ENCODE data around the gene FNDC1. TPM values are rescaled to one million over a fixed set of nuclear protein-coding genes. Genes with fewer than 3 reads are reported as not detected.
A peak's percentile ranks its signal among the peaks of the same experiment; 100 is the strongest.
"Not testable (repeated sequence)": the region's sequence is repeated elsewhere in the genome, so short reads cannot be mapped to it uniquely, and the experiment has no call there.

Gene FNDC1
- 0.06 TPM in 1 of 2 replicates, not detected in the other for total RNA-seq (2014; rRNA removed; shearing (Covaris generic))

DNA sequence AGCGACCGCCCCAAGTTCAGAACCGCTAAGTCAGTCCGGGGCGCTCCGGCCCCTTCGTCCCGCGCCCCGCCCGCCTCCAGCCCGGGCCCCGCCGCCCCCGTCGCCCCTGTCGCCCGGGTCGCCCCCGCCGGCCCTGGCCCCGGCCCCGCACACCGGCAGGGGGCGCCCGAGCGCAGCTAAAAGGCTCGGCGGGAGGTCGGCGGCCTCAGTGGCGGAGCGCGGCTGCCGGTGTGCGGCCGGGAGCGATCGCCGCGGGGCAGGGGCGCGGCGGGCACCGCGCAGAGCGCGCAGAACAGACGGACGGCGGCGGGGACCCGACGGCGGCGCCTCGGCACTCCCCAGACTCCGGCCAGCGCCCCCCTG, at the start of gene FNDC1:
Gene FNDC1 (plus strand): TSS at position 208 of the 363 bp plus-strand sequence. CDS start 197 bp downstream, outside the sequence.
- in situ Hi-C loops (cut with HindIII; ENCODE audit: low sequenced_read_pairs) = no loop called here
- no peak for DNase-seq (ENCODE audit: low spot score)

- no peak for DNase-seq (ENCODE audit: low spot score)
- in situ Hi-C loops (cut with HindIII; ENCODE audit: low sequenced_read_pairs) = no loop called here
Observed at GRCh38 chr6:159119791-159120190, 49.4 kb upstream of the FNDC1 start.

DNA sequence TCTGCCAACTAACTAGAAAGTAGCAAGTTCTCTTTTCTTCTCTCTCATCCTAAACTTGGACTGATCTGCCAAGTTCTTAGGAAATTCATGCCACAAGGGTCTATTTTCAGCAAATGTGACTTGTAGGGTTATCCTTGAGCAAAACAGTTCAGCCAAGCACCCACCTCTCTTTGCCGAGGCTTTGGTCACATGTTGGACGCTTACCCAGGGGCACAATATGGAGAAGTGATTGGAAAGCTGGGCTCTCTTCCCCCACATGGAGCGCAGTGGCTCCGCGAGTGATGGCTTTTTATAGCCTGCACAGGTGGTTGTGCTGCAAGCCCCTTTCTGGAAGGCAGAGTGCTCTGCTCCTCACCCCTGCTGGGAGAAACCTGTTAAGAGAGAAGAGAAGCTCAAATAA, 47.7 kb upstream of the FNDC1 start:
- DNase-seq (ENCODE audit: low spot score) = peak; percentile 92
- in situ Hi-C loops (cut with HindIII; ENCODE audit: low sequenced_read_pairs) = no loop called here

DNA sequence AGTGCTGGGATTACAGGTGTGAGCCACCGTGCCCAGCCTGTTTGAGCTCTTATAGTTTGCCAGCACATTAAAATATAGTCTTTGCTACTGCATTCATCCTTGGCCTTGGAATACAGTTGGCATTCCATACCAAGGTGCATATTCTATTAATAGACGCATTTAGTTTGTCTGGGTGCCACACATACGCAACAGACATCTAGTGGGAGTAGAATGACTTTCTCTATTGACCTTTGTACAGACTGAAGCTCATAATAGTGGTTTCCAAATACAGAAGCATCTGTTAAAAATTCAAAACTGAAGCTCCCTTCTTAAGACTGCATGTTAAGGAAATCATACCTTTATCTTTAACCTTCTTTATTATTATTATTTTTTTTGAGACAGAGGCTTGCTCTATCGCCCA, 46.7 kb upstream of the FNDC1 start:
- in situ Hi-C loops (cut with HindIII; ENCODE audit: low sequenced_read_pairs) = no loop called here
- DNase-seq (ENCODE audit: low spot score) = no peak

DNA sequence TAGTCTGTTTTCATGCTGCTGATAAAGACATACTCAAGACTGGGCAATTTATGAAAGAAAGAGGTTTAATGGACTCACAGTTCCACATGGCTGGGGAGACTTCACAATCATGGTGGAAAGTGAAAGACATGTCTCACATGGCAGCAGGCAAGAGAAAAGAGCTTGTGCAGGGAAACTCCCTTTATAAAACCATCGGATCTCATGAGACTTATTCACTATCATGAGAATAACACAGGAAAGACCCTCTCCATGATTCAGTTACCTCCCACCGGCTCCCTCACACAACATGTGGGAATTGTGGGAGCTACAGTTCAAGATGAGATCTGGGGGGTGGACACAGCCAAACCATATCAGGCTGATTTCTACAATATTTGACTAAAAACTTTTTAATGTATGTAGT, 45.4 kb upstream of the FNDC1 start:
- in situ Hi-C loops (cut with HindIII; ENCODE audit: low sequenced_read_pairs); DNase-seq (ENCODE audit: low spot score): not testable (repeated sequence)

- no peak for DNase-seq (ENCODE audit: low spot score)
- in situ Hi-C loops (cut with HindIII; ENCODE audit: low sequenced_read_pairs) = no loop called here
Observed at GRCh38 chr6:159125014-159125609, 44.1 kb upstream of the FNDC1 start.

GRCh38 chr6:159125951-159126352, 43.2 kb upstream of the FNDC1 start:
- DNase-seq (ENCODE audit: low spot score) = peak; percentile 36
- in situ Hi-C loops (cut with HindIII; ENCODE audit: low sequenced_read_pairs) = no loop called here

DNA sequence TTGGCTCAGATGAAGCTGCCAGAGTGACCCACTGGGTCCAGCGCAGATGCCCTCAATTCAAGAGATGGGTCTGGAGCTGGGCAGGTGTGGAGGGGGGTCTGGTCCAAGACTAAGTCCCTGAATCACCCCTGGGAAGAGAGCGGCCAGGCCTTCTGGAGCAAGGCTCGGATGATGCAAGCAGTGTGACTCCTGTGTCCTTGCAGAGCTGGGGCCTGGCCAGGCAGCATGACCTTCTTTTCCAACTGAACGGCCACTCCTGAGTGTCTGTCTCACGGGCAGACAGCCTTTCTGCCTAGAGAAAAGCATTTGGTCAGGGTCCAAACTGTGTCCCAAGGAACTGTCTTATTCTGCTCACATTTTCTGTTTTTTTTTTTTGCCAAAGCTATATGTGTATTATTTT, 42.6 kb upstream of the FNDC1 start:
- in situ Hi-C loops (cut with HindIII; ENCODE audit: low sequenced_read_pairs) = no loop called here
- DNase-seq (ENCODE audit: low spot score) = peak; percentile 73

DNA sequence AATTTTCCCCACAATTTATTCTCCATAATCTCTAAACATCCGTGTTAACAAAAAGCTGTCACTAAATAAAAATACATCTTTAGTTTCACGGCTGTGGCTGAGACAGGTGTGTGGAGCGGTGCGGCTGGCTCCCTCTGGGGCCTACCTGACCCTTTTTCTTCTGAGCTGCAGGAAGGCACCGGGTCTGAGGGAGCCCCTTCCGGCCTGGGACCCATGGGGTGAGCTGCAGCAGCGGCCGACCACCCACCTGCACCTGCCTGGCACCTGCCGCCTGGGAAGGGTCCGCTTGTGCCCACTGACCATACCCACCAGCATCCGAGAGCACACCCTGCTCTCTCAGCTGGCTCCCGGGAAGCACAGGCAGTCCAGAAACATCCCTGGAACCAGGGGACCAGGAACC, 41.5 kb upstream of the FNDC1 start:
- in situ Hi-C loops (cut with HindIII; ENCODE audit: low sequenced_read_pairs) = no loop called here
- DNase-seq (ENCODE audit: low spot score) = no peak

GRCh38 chr6:159128978-159129377, 40.2 kb upstream of the FNDC1 start:
- DNase-seq (ENCODE audit: low spot score) = no peak
- in situ Hi-C loops (cut with HindIII; ENCODE audit: low sequenced_read_pairs) = no loop called here

GRCh38 chr6:159130846-159131245, 38.4 kb upstream of the FNDC1 start:
- in situ Hi-C loops (cut with HindIII; ENCODE audit: low sequenced_read_pairs) = no loop called here
- DNase-seq (ENCODE audit: low spot score) = no peak

- DNase-seq (ENCODE audit: low spot score) = no peak
- in situ Hi-C loops (cut with HindIII; ENCODE audit: low sequenced_read_pairs) = no loop called here
Observed at GRCh38 chr6:159131709-159132108, 37.5 kb upstream of the FNDC1 start.

DNA sequence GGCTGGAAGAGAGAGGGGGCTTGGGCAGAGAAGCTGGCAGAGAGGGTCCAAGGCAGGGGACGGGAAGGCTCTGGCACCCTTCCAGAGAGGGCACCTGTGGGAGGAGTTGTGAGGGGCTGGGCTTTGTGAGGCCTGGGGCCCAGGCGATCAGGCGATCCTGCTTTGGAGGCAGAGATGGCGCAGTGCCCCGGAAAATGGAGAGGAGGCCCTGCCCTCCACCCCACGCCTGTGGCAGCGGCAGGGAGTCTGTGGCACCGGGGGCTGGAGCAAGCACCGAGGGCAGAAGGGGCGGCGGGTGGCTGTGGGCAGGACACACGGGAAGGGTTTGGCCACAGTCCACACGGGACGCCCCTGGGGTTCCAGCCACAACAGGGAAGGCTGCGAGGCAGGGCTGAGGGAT, 36.5 kb upstream of the FNDC1 start:
- DNase-seq (ENCODE audit: low spot score) = no peak
- in situ Hi-C loops (cut with HindIII; ENCODE audit: low sequenced_read_pairs) = no loop called here

DNA sequence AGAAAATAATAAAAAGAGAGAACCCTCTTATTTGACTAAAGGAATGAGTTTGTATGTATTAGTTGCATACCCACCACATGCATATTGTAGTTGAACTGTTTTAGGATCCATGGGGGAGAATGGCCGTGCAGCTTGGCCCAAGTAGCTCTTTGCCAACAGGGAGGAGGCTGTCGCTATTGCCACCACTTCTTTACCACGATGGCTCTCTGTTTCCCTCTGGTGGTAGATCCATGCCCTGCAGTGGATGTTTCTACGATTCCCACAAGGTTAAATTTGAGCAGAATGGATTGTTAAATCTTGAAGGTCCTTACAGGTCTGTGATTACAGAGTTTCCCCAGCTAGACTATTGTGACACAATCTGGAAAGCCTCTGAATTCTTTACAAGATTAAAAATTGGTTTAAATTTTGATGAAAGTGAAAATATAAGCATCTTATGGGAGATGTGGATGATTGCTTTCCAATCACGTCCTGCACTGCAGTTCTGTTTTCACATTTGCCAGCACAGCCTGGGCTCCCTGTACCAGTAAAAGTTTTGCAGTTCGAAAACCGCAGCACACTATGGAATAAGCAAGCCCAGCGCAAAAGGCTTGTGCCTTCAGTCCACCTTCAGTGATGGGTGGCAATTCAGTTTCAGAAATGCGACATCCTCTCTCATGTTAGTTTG, 34.4 kb upstream of the FNDC1 start:
- in situ Hi-C loops (cut with HindIII; ENCODE audit: low sequenced_read_pairs) = no loop called here
- DNase-seq (ENCODE audit: low spot score) = peak; percentile 86

DNA sequence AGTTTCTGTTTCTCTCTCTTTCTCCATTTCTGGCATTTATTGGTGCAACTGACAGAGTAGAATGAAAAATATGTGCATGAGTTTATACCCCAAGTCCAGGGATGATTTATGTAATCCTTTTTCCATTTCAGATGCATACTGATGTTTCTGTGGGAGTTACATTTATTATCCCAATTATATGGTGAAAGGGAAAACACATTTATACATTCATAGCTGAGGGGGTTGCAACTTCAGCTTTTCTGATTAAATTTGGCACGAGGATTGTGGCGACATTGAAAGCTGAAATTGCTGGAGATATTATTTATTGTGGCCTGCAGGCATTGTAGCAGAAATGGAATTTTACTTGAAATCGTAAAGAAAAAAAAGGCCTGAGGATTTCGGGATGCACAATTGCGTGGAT, 31.5 kb upstream of the FNDC1 start:
- no peak for DNase-seq (ENCODE audit: low spot score)
- in situ Hi-C loops (cut with HindIII; ENCODE audit: low sequenced_read_pairs) = no loop called here

DNA sequence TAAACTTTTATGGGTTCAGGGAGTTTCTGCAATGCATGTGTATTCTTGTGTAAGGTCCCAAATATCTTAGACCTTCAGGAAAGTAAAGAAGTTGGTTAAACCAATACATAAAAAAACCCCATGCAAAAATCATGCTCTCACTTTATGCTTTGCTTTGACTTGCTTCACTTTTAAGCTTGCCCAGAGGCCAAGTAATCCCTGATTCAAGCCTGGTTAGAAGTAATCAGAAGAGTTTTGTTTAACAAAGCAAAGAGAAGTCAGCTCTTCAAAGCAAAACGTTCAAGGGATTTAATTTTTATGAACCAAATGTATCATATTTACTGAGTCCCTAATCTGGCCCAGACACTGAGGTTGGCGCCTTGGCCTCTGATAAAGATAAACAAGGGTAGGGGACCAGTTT, 26.7 kb upstream of the FNDC1 start:
- DNase-seq (ENCODE audit: low spot score) = no peak
- in situ Hi-C loops (cut with HindIII; ENCODE audit: low sequenced_read_pairs) = no loop called here

GRCh38 chr6:159148641-159149040, 20.6 kb upstream of the FNDC1 start:
- no peak for DNase-seq (ENCODE audit: low spot score)
- in situ Hi-C loops (cut with HindIII; ENCODE audit: low sequenced_read_pairs) = no loop called here

DNA sequence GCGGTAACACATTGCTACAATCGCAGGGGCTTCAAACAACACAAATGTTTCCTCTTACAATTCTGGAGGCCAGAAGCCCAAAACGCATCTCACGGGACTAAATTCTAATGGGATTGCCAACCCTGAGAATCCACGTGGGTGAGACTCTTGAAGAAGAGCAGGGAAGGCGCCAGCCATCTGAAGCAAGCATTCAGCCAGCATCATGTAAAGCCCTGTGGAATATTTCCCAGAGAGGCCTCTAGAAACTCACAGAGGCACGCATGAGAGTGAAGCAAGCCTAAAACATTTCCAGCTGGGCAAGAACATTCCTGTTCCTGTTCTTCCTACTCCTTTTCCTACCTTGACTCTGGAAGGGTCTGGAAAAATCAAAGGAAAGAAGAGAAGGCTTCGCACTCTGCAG, 19.6 kb upstream of the FNDC1 start:
- DNase-seq (ENCODE audit: low spot score) = no peak
- in situ Hi-C loops (cut with HindIII; ENCODE audit: low sequenced_read_pairs) = no loop called here

DNA sequence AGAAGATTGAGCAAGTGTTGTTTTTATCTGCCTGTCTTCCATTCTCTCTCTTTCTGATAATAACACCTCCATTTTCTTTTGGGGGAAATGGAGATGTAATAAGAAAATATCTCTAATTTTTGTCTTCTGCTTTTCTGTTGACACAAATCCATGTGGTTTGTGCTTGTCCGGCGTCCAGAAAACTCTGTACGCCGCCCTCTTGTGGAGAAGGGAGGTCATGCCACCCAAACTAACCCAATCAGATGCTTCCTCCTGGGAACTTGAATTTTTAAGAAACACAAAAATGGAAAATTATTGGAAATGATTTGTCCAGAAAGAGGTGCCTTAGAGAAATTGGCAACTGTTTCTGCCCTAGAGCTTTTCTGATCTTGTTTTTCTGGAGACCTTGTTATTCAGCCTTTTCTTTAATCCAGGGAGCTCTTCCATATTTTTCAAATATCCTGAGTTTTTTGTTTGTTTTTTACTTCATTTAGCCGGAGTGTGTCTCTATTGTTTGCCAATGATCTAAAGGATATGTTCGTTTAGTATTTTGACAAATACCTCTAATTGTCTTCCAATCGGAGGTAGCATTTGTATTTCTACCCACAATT, 17.8 kb upstream of the FNDC1 start:
- peak; percentile 50 for DNase-seq (ENCODE audit: low spot score)

DNA sequence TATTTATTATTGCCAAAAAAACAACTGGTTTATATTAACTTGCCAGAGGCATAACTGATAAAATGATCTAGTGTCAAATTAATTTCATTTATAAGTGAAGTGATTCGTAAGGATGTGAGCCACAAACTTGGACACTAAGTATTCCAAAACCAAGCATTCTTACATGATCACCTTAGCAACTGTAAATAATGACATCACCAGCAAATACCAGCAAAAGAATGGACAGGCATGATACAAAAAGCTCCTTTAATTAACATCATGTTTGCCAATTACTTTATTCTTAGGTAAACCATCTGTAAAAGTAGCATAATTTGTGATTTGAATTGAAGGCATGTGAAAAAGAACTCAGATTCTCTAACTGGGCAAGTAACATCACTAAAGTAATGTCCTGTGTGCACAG, 17.2 kb upstream of the FNDC1 start:
- in situ Hi-C loops (cut with HindIII; ENCODE audit: low sequenced_read_pairs) = no loop called here

More for the DNA sequence above, 17.8 kb upstream of the FNDC1 start:
- in situ Hi-C loops (cut with HindIII; ENCODE audit: low sequenced_read_pairs) = no loop called here

GRCh38 chr6:159152782-159153181, 16.4 kb upstream of the FNDC1 start:
- no peak for DNase-seq (ENCODE audit: low spot score)
- in situ Hi-C loops (cut with HindIII; ENCODE audit: low sequenced_read_pairs) = no loop called here

More for the DNA sequence above, 17.2 kb upstream of the FNDC1 start:
- no peak for DNase-seq (ENCODE audit: low spot score)
